Activated T-helper 2 cell treated with anti-CD3 and anti-CD28 coated beads, Interferon-gamma antibody, Interleukin-2, Interleukin-4, amounts not matched to agents 10 μg/mL and 5 μg/mL and 100 μg/mL, durations not matched to agents 14 hours and 24 hours and 36 hours (primary cell): ENCODE measurements around the gene TMA7B. TPM values are rescaled to one million over a fixed set of nuclear protein-coding genes. Genes with fewer than 3 reads are reported as not detected.

Experiments
- DNase-seq: peaks from one replicate; pipeline ENCODE4 v3.0.0; 2021; ENCODE audit warnings: low spot score
- H3K27ac Mint-ChIP-seq: one replicate; pipeline ENCODE4 v1.8.0; 2021; ENCODE audit warnings: mixed read lengths
- H3K27me3 Mint-ChIP-seq: one replicate; pipeline ENCODE4 v1.8.0; 2021; ENCODE audit warnings: low read depth, mixed read lengths
- H3K36me3 Mint-ChIP-seq: one replicate; pipeline ENCODE4 v1.8.0; 2021; ENCODE audit warnings: low read depth, mixed read lengths
- H3K4me1 Mint-ChIP-seq: one replicate; pipeline ENCODE4 v1.8.0; 2021; ENCODE audit warnings: low read depth, mixed read lengths
- H3K4me3 Mint-ChIP-seq: one replicate; pipeline ENCODE4 v1.8.0; 2021; ENCODE audit warnings: low read depth, mild to moderate bottlenecking, moderate library complexity, mixed read lengths
- H3K9me3 Mint-ChIP-seq: one replicate; pipeline ENCODE4 v1.8.0; 2021; ENCODE audit warnings: mixed read lengths
- intact Hi-C: fragments of 100-400 bp; cut with micrococcal nuclease; formaldehyde crosslinking; loops from one replicate; pipeline ENCODE4 v1.15.1; 2023
- total RNA-seq: library from RNA; stranded (reverse); gene quantifications from 2 replicates; pipeline ENCODE4 v1.2.3, GENCODE V29; 2022

Gene TMA7B
- total RNA-seq, 1 donor from 2014 or later, result 1.7 TPM

- DNase-seq, result no peak
- no peak overlapping the region for H3K4me3 Mint-ChIP-seq
- H3K4me1 Mint-ChIP-seq, result peaks cover 27% of the 10 kb centered on the region
- H3K36me3 Mint-ChIP-seq, result peaks cover 83% of the 10 kb centered on the region
- H3K27ac Mint-ChIP-seq, result no peak overlapping the region
- intact Hi-C loops, result no loop called here
- no peaks in the 10 kb centered on the region for H3K9me3 Mint-ChIP-seq
- no peaks in the 10 kb centered on the region for H3K27me3 Mint-ChIP-seq
Measured at GRCh38 chr22:39965748-39966147, 5.6 kb downstream of the TMA7B start.

GRCh38 chr22:39966470-39966869 is 6.3 kb downstream of the TMA7B start:
- Mint-ChIP-seq H3K27me3 (no peaks in the 10 kb centered on the region), H3K27ac (no peak overlapping the region), H3K4me1 (peaks cover 21% of the 10 kb centered on the region), H3K36me3 (peaks cover 84% of the 10 kb centered on the region), H3K4me3 (no peak overlapping the region), H3K9me3 (no peaks in the 10 kb centered on the region)
- DNase-seq, result no peak
- intact Hi-C loops, result no loop called here

- intact Hi-C loops, result no loop called here
- Mint-ChIP-seq H3K9me3 (no peaks in the 10 kb centered on the region), H3K27ac (no peak overlapping the region), H3K4me3 (no peak overlapping the region), H3K36me3 (peaks cover 86% of the 10 kb centered on the region), H3K27me3 (no peaks in the 10 kb centered on the region), H3K4me1 (peaks cover 14% of the 10 kb centered on the region)
- DNase-seq, result no peak
Measured at GRCh38 chr22:39967103-39967829, 7.1 kb downstream of the TMA7B start.

DNA sequence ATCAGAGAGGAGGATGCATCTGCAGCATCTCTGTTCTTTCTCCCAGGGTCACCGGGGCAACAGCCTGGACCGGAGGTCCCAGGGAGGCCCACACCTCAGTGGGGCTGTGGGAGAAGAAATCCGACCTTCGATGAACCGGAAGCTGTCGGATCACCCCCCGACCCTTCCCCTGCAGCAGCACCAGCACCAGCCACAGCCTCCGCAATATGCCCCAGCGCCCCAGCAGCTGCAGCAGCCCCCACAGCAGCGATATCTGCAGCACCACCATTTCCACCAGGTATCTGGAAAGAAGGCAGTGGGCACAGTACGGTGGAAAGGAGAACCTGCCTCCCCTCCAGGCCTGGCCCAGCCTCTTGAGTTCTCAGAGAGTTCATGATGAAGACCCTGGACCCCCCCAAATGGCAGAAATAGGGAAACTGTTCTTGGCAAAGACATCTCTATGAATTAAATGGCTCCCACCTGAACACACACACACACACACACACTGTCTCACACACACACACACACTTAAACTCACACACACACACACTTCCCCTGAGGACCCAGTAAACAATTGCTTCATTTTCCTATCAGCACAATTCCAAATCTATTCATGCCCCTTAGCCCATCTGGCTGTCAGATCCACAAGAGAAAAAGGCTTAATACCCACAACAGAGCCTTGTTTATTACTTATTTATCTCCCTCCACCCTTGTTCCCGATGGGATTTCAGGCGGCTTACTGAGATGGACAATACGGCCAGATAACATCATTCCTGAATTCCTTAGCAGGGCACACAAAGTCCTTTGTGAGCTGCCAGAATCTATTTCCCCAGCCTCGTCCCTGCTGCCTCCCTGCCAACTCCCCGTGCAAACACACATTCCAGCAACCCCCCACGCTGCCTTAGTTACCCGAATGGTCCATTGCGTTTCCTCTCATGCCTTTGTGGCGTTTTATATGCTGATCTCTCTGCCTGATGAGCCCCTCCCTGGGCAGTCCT is 8.1 kb downstream of the TMA7B start:
- Mint-ChIP-seq H3K4me3 (no peak overlapping the region), H3K36me3 (peaks cover 88% of the 10 kb centered on the region), H3K27me3 (no peaks in the 10 kb centered on the region), H3K4me1 (peaks cover 12% of the 10 kb centered on the region), H3K27ac (no peak overlapping the region), H3K9me3 (no peaks in the 10 kb centered on the region)
- no peak for DNase-seq
- intact Hi-C loops, result no loop called here

DNA sequence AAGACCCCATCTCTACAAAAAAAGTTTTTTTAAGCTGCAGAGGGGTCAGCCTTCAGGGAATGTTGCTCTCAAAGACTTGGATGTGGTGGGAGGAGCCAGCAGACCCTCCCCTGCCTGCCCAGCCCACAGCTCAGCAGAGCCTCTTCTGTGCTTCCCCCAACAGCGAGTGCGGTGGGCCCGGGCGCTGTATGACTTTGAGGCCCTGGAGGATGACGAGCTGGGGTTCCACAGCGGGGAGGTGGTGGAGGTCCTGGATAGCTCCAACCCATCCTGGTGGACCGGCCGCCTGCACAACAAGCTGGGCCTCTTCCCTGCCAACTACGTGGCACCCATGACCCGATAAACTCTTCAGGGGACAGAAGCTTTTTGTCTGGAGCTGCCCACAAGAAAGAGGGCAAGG is 10.5 kb downstream of the TMA7B start:
- DNase-seq, result no peak
- no peak overlapping the region for H3K4me3 Mint-ChIP-seq
- H3K4me1 Mint-ChIP-seq, result peaks cover 4% of the 10 kb centered on the region
- no peaks in the 10 kb centered on the region for H3K9me3 Mint-ChIP-seq
- H3K27me3 Mint-ChIP-seq, result no peaks in the 10 kb centered on the region
- peaks cover 85% of the 10 kb centered on the region for H3K36me3 Mint-ChIP-seq
- no peak overlapping the region for H3K27ac Mint-ChIP-seq
- intact Hi-C loops, result no loop called here

- no peaks in the 10 kb centered on the region for H3K27me3 Mint-ChIP-seq
- peaks cover 80% of the 10 kb centered on the region for H3K36me3 Mint-ChIP-seq
- no peaks in the 10 kb centered on the region for H3K4me1 Mint-ChIP-seq
- no peak overlapping the region for H3K4me3 Mint-ChIP-seq
- no peaks in the 10 kb centered on the region for H3K9me3 Mint-ChIP-seq
- H3K27ac Mint-ChIP-seq, result no peak overlapping the region
- DNase-seq, result no peak
- intact Hi-C loops, result no loop called here
Measured at GRCh38 chr22:39972641-39973040, 12.4 kb downstream of the TMA7B start.

DNA sequence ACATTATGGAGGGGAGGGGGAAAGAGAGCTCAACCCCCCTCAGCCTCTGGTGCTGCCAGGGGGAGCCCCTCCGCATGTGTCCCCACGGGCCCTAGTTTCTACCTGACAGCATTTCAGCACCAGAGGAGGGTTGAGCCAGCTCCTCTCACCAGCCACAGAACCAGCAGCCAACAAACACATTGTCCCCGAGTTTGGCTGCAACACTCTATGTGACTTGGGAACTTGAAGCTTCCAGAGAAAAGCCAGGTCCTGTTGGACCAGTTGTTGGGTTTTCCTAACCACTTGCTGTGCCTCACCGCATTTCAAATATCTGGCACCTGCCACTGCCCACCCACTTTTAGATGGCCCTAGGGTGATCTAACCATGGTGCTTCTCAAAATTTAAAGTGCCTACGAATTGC is 13.5 kb downstream of the TMA7B start:
- Mint-ChIP-seq H3K36me3 (peaks cover 78% of the 10 kb centered on the region), H3K9me3 (no peaks in the 10 kb centered on the region), H3K4me3 (no peak overlapping the region), H3K27me3 (no peaks in the 10 kb centered on the region), H3K27ac (no peak overlapping the region), H3K4me1 (no peaks in the 10 kb centered on the region)
- no peak for DNase-seq
- intact Hi-C loops, result no loop called here

DNA sequence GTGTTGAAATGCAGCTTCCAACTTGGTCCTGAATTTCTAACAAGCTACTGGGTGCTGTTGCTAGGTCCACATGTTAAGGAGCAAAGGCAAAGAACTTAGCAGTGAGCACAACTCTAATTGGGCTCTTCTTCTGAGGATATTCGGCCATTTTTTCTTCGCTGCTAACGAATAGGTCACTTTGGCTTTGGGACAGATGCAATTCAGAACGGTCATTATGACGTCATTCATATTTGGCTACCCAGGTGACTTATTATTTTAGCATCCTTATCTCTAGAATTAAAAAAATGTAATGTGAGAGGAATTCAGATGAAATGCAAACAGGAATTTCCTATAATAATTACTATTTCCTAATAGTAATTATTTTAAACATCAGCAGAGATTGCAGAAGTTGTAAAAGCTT is 13.9 kb downstream of the TMA7B start:
- no peaks in the 10 kb centered on the region for H3K9me3 Mint-ChIP-seq
- H3K4me1 Mint-ChIP-seq, result peaks cover 3% of the 10 kb centered on the region
- H3K27me3 Mint-ChIP-seq, result no peaks in the 10 kb centered on the region
- DNase-seq, result no peak
- peaks cover 74% of the 10 kb centered on the region for H3K36me3 Mint-ChIP-seq
- H3K4me3 Mint-ChIP-seq, result no peak overlapping the region
- H3K27ac Mint-ChIP-seq, result no peak overlapping the region
- intact Hi-C loops, result no loop called here

- peaks cover 14% of the 10 kb centered on the region for H3K4me1 Mint-ChIP-seq
- no peaks in the 10 kb centered on the region for H3K27me3 Mint-ChIP-seq
- no peak overlapping the region for H3K4me3 Mint-ChIP-seq
- no peaks in the 10 kb centered on the region for H3K9me3 Mint-ChIP-seq
- no peak overlapping the region for H3K27ac Mint-ChIP-seq
- no peak for DNase-seq
- H3K36me3 Mint-ChIP-seq, result peaks cover 30% of the 10 kb centered on the region
- intact Hi-C loops, result no loop called here
Measured at GRCh38 chr22:39979048-39979447, 18.9 kb downstream of the TMA7B start.

GRCh38 chr22:39979458-39979857 is 19.3 kb downstream of the TMA7B start:
- H3K4me3 Mint-ChIP-seq, result no peak overlapping the region
- intact Hi-C loops, result no loop called here

GRCh38 chr22:39980596-39980995 is 20.4 kb downstream of the TMA7B start:
- intact Hi-C loops, result no loop called here
- Mint-ChIP-seq H3K36me3 (peaks cover 18% of the 10 kb centered on the region), H3K27ac (no peak overlapping the region), H3K4me3 (no peak overlapping the region), H3K4me1 (peaks cover 20% of the 10 kb centered on the region), H3K9me3 (no peaks in the 10 kb centered on the region), H3K27me3 (peaks cover 2% of the 10 kb centered on the region)
- DNase-seq, result no peak

More at GRCh38 chr22:39979458-39979857, 19.3 kb downstream of the TMA7B start:
- H3K27ac Mint-ChIP-seq, result no peak overlapping the region
- H3K36me3 Mint-ChIP-seq, result peaks cover 30% of the 10 kb centered on the region
- H3K27me3 Mint-ChIP-seq, result no peaks in the 10 kb centered on the region
- H3K9me3 Mint-ChIP-seq, result no peaks in the 10 kb centered on the region
- peaks cover 14% of the 10 kb centered on the region for H3K4me1 Mint-ChIP-seq
- DNase-seq, result no peak

- H3K36me3 Mint-ChIP-seq, result no peaks in the 10 kb centered on the region
- intact Hi-C loops, result no loop called here
- peaks cover 2% of the 10 kb centered on the region for H3K27me3 Mint-ChIP-seq
- H3K4me1 Mint-ChIP-seq, result peaks cover 25% of the 10 kb centered on the region
- no peak overlapping the region for H3K27ac Mint-ChIP-seq
- no peak for DNase-seq
- no peak overlapping the region for H3K4me3 Mint-ChIP-seq
- H3K9me3 Mint-ChIP-seq, result no peaks in the 10 kb centered on the region
Measured at GRCh38 chr22:39983346-39983745, 23.1 kb downstream of the TMA7B start.

- intact Hi-C loops, result no loop called here
- H3K4me1 Mint-ChIP-seq, result peaks cover 22% of the 10 kb centered on the region
- no peaks in the 10 kb centered on the region for H3K9me3 Mint-ChIP-seq
- peaks cover 5% of the 10 kb centered on the region for H3K27me3 Mint-ChIP-seq
- no peaks in the 10 kb centered on the region for H3K36me3 Mint-ChIP-seq
- DNase-seq, result no peak
- no peak overlapping the region for H3K4me3 Mint-ChIP-seq
- no peak overlapping the region for H3K27ac Mint-ChIP-seq
Measured at GRCh38 chr22:39984006-39984405, 23.8 kb downstream of the TMA7B start.
